Activated T-cell treated with anti-CD3 and anti-CD28 coated beads for 48 hours (primary cell): ENCODE data around the gene FRMD4A.

Experiments
- DNase-seq: peaks from one replicate; pipeline ENCODE4 v3.0.0-alpha.2; 2020; ENCODE audit warnings: low read depth

Gene FRMD4A

GRCh38 chr10:14330388-14331061 lies at the start of gene FRMD4A:
TSS of gene FRMD4A (minus strand) at chr10:14330924.
- no peak for DNase-seq

GRCh38 chr10:14379556-14380280 lies 49.0 kb upstream of the FRMD4A start:
- no peak for DNase-seq

- no peak for DNase-seq
These were observed 47.8 kb upstream of the FRMD4A start for GRCh38 chr10:14378387-14378960.

- DNase-seq = no peak
These were observed 47.0 kb upstream of the FRMD4A start for GRCh38 chr10:14377591-14378175.

GRCh38 chr10:14374745-14375445 lies 44.2 kb upstream of the FRMD4A start:
- no peak for DNase-seq

GRCh38 chr10:14372606-14373005 lies 41.9 kb upstream of the FRMD4A start:
- DNase-seq = no peak

- no peak for DNase-seq
These were observed 40.9 kb upstream of the FRMD4A start for GRCh38 chr10:14371581-14371980.

GRCh38 chr10:14370894-14371293 lies 40.2 kb upstream of the FRMD4A start:
- DNase-seq = no peak

- no peak for DNase-seq
These were observed 39.2 kb upstream of the FRMD4A start for GRCh38 chr10:14369906-14370305.

GRCh38 chr10:14366760-14367159 lies 36.0 kb upstream of the FRMD4A start:
- no peak for DNase-seq

GRCh38 chr10:14365266-14365665 lies 34.5 kb upstream of the FRMD4A start:
- DNase-seq = no peak

- no peak for DNase-seq
These were observed 31.4 kb upstream of the FRMD4A start for GRCh38 chr10:14362104-14362503.

- DNase-seq = no peak
These were observed 30.2 kb upstream of the FRMD4A start for GRCh38 chr10:14360961-14361360.

GRCh38 chr10:14360515-14360914 lies 29.8 kb upstream of the FRMD4A start:
- DNase-seq = no peak

GRCh38 chr10:14358886-14359573 lies 28.3 kb upstream of the FRMD4A start:
- DNase-seq = no peak

GRCh38 chr10:14356921-14357320 lies 26.2 kb upstream of the FRMD4A start:
- DNase-seq = no peak

- no peak for DNase-seq
These were observed 25.0 kb upstream of the FRMD4A start for GRCh38 chr10:14355750-14356149.

- DNase-seq = no peak
These were observed 22.7 kb upstream of the FRMD4A start for GRCh38 chr10:14353291-14353913.

- DNase-seq = no peak
These were observed 19.3 kb upstream of the FRMD4A start for GRCh38 chr10:14350006-14350405.

- DNase-seq = no peak
These were observed 18.4 kb upstream of the FRMD4A start for GRCh38 chr10:14349081-14349480.

- no peak for DNase-seq
These were observed 14.5 kb upstream of the FRMD4A start for GRCh38 chr10:14345262-14345661.
